ENCODE data around the gene FNBP1.
"Not testable (repeated sequence)": the region's sequence is repeated elsewhere in the genome, so short reads cannot be mapped to it uniquely, and the experiment has no call there.

The FNBP1 gene

DNA sequence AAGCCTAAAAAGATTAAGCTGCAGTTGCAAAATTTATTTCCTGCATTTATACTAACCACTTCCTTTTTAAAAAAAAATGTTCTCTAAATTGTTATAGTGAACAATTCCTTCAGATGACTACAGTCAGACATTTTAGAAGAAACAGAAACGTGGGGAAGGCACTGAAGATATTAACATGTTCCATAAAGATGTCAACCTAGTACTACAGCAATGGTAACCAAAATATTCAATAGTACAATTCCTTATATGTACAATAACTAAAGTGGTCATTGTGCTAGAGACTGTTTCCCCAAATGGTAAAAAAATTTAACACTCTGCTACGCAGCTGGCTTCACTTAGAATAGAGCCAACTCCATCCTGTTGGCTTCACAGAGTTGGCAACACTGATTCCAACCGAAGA, 97.7 kb downstream of the FNBP1 start:
- Histone ChIP-seq H3K4me1 (ENCODE audit: insufficient read depth, insufficient read length) (no peaks in the 10 kb centered on the region), H3K4me3 (ENCODE audit: insufficient read length, low read depth) (no peak overlapping the region), H3K9me3 (ENCODE audit: insufficient read depth, low read length) (peaks cover 19% of the 10 kb centered on the region), H3K27me3 (ENCODE audit: insufficient read depth, insufficient read length) (no peaks in the 10 kb centered on the region), H3K36me3 (ENCODE audit: insufficient read depth, insufficient read length, low read length) (peaks cover 7% of the 10 kb centered on the region), H3K9ac (ENCODE audit: insufficient read length, low read depth) (no peak overlapping the region)
- TF ChIP-seq SUZ12 (IDR thresholded peaks at IDR 0.05; ENCODE audit: extremely low read depth, insufficient read depth, insufficient read length) (no peak), ZNF274 (IDR thresholded peaks at IDR 0.05; ENCODE audit: low read depth, low read length) (no peak), YY1 (IDR thresholded peaks at IDR 0.05; ENCODE audit: insufficient read depth, insufficient read length) (no peak)
- DNase-seq (ENCODE audit: low read depth, low spot score) = no peak

DNA sequence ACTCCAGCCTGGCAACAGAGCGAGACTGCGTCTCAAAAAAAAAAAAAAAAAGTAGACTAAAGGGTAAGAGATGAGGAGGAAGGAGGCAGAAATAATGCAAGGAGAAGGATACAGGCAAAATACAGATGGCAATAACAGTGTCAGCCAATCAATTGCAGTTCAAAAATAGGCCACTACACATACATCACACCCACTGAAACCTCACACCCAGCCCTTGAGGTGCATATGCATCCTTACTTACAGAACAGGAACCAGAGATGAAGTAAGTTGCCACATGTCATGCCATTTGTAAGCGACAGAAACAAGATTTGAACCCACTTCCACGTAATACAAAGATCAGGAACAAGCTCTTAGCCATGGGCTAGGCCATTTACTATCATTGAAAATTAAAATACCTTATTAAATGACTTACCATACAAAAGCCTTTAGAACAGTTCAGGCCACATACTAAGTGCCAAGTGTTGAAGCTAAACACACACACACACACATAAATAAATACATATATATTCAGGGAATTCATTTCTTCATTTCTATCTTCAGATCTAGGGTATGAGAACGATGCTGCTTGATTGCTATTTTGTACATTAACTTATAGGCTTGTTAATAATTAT, 98.4 kb downstream of the FNBP1 start:
- H3K4me1 ChIP-seq (ENCODE audit: insufficient read depth, insufficient read length) = no peaks in the 10 kb centered on the region

DNA sequence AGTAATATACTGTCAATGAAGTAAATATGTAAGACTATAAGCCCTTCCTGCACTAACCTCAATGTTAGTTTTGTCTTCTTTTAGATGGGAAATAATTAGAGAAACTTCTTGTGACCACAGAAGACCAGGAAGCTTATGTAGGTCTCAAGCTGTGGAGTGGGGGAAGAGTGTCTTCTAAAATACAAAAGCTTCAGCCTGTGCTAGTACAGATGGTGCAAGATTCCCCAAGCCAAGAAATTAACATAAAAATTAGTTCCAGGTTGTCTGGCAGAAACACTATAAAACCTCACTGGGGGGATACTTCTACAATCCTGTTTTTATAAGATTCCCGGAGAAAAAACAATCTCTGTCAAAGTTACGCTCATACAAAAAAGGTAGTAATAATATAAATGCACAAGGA, 103.6 kb downstream of the FNBP1 start:
- peaks cover 3% of the 10 kb centered on the region for H3K36me3 ChIP-seq (ENCODE audit: insufficient read depth, insufficient read length, low read length)
- no peak for DNase-seq (ENCODE audit: low read depth, low spot score)
- peaks cover 3% of the 10 kb centered on the region for H3K4me1 ChIP-seq (ENCODE audit: insufficient read depth, insufficient read length)
- no peak overlapping the region for H3K4me3 ChIP-seq (ENCODE audit: insufficient read length, low read depth)
- TF ChIP-seq ZNF274 (IDR thresholded peaks at IDR 0.05; ENCODE audit: low read depth, low read length) (no peak), YY1 (IDR thresholded peaks at IDR 0.05; ENCODE audit: insufficient read depth, insufficient read length) (no peak), SUZ12 (IDR thresholded peaks at IDR 0.05; ENCODE audit: extremely low read depth, insufficient read depth, insufficient read length) (no peak)
- H3K27me3 ChIP-seq (ENCODE audit: insufficient read depth, insufficient read length) = no peaks in the 10 kb centered on the region
- peaks cover 19% of the 10 kb centered on the region for H3K9me3 ChIP-seq (ENCODE audit: insufficient read depth, low read length)
- H3K9ac ChIP-seq (ENCODE audit: insufficient read length, low read depth) = no peak overlapping the region

More for the DNA sequence above, 98.4 kb downstream of the FNBP1 start:
- peaks cover 19% of the 10 kb centered on the region for H3K9me3 ChIP-seq (ENCODE audit: insufficient read depth, low read length)
- no peak overlapping the region for H3K4me3 ChIP-seq (ENCODE audit: insufficient read length, low read depth)
- no peaks in the 10 kb centered on the region for H3K27me3 ChIP-seq (ENCODE audit: insufficient read depth, insufficient read length)
- H3K9ac ChIP-seq (ENCODE audit: insufficient read length, low read depth) = no peak overlapping the region
- DNase-seq (ENCODE audit: low read depth, low spot score) = no peak
- TF ChIP-seq ZNF274 (IDR thresholded peaks at IDR 0.05; ENCODE audit: low read depth, low read length) (no peak), YY1 (IDR thresholded peaks at IDR 0.05; ENCODE audit: insufficient read depth, insufficient read length) (no peak), SUZ12 (IDR thresholded peaks at IDR 0.05; ENCODE audit: extremely low read depth, insufficient read depth, insufficient read length) (no peak)
- H3K36me3 ChIP-seq (ENCODE audit: insufficient read depth, insufficient read length, low read length) = peaks cover 7% of the 10 kb centered on the region

DNA sequence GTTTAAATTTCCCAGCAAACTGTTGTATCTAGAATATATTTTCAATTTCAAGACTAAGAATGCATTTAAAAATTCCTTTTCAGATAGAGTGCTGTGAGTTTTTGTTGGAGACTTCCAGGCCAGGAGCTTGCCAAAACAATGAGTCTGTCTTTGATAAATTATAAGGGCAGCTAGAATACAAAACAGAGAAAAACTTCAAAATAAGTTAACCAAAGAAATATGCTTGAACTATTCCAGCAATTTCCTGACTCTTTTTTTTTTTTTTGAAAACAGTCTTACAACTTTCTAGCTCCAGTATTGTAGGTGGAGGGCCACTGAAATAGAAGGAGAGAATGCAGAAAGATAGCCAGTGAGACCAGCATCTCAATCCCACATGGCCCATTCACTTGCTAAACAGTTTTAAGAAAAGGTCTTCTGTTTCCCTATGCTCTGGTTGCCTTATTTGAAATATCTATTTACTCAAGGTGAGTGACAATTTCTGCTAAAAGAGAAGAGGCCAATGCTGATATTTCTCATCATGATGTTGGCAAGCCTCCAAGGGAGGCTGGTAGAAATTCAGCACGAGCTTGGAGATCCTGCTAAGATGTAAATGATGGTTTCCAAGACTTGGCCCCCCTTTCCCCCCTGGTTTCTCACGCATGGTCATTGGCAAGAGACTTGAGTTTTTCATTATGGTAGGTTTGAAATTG, 104.6 kb downstream of the FNBP1 start:
- Histone ChIP-seq H3K27me3 (ENCODE audit: insufficient read depth, insufficient read length) (no peaks in the 10 kb centered on the region), H3K36me3 (ENCODE audit: insufficient read depth, insufficient read length, low read length) (peaks cover 3% of the 10 kb centered on the region), H3K9me3 (ENCODE audit: insufficient read depth, low read length) (peaks cover 19% of the 10 kb centered on the region), H3K4me3 (ENCODE audit: insufficient read length, low read depth) (no peak overlapping the region), H3K4me1 (ENCODE audit: insufficient read depth, insufficient read length) (peaks cover 3% of the 10 kb centered on the region), H3K9ac (ENCODE audit: insufficient read length, low read depth) (no peak overlapping the region)
- TF ChIP-seq SUZ12 (IDR thresholded peaks at IDR 0.05; ENCODE audit: extremely low read depth, insufficient read depth, insufficient read length) (no peak), ZNF274 (IDR thresholded peaks at IDR 0.05; ENCODE audit: low read depth, low read length) (no peak), YY1 (IDR thresholded peaks at IDR 0.05; ENCODE audit: insufficient read depth, insufficient read length) (no peak)
- no peak for DNase-seq (ENCODE audit: low read depth, low spot score)

DNA sequence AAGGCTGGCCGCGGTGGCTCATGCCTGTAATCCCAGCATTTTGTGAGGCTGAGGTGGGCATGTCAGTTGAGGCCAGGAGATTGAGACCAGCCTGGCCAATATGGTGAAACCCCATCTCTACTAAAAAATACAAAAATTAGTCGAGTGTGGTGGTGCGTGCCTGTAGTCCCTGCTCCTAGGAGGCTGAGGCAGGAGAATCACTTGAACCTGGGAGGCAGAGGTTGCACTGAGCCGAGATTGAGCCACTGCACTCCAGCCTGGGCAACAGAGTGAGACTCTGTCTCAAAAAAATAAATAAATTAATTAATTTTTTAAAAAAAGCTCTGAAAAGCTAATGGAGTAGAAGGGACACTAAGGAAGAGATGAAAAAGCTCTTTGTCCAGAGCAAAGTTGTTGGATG, 105.1 kb downstream of the FNBP1 start:
- not testable (repeated sequence) for H3K36me3 ChIP-seq (ENCODE audit: insufficient read depth, insufficient read length, low read length); H3K9ac ChIP-seq (ENCODE audit: insufficient read length, low read depth); H3K4me1 ChIP-seq (ENCODE audit: insufficient read depth, insufficient read length); DNase-seq (ENCODE audit: low read depth, low spot score); H3K4me3 ChIP-seq (ENCODE audit: insufficient read length, low read depth); H3K27me3 ChIP-seq (ENCODE audit: insufficient read depth, insufficient read length)
- H3K9me3 ChIP-seq (ENCODE audit: insufficient read depth, low read length) = peaks cover 17% of the 10 kb centered on the region

DNA sequence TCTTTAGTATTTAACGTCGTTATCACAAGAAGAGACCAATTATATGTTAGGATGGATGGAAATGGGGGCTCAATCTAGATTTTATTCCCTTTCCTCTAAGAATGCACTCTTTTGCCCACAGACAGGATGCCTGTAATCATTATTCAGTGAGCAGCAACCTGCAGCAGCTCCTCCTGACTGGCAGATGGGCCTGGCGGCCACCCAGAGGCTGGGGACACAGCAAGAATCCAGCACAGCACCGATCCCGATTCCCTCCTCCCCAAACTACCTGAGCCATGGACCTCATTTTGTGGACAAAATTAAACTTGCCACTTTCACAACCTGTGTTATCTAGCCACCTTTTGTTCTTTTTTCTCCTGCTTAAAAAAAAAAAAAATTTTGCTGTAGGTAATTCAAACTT, 106.8 kb downstream of the FNBP1 start:
- TF ChIP-seq YY1 (IDR thresholded peaks at IDR 0.05; ENCODE audit: insufficient read depth, insufficient read length) (no peak), SUZ12 (IDR thresholded peaks at IDR 0.05; ENCODE audit: extremely low read depth, insufficient read depth, insufficient read length) (no peak), ZNF274 (IDR thresholded peaks at IDR 0.05; ENCODE audit: low read depth, low read length) (no peak)
- H3K36me3 ChIP-seq (ENCODE audit: insufficient read depth, insufficient read length, low read length) = no peaks in the 10 kb centered on the region
- no peak overlapping the region for H3K4me3 ChIP-seq (ENCODE audit: insufficient read length, low read depth)
- no peak overlapping the region for H3K9ac ChIP-seq (ENCODE audit: insufficient read length, low read depth)
- no peak for DNase-seq (ENCODE audit: low read depth, low spot score)
- H3K9me3 ChIP-seq (ENCODE audit: insufficient read depth, low read length) = 0 out of 2 replicates have a peak, but pooled peaks cover under 1% of the 10 kb centered on the region
- H3K4me1 ChIP-seq (ENCODE audit: insufficient read depth, insufficient read length) = peaks cover 3% of the 10 kb centered on the region
- H3K27me3 ChIP-seq (ENCODE audit: insufficient read depth, insufficient read length) = no peaks in the 10 kb centered on the region

DNA sequence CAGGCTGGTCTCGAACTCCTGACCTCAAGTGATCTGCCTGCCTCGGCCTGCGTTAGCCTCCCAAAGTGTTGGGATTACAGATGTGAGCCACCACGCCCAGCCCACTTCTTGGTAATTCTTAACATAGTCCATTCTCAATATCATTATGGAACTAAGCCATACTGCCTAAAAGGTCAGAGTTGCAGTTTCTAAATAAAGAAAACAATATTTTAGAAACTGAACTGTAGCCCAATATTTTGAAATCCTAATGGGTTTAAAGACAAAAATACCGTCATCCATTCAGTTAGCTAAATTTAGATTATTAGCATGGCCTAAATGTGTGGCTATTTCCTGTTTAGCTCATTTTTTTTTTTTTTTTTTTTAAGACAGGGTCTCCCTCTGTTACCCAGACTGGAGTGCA, 108.2 kb downstream of the FNBP1 start:
- Histone ChIP-seq H3K4me3 (ENCODE audit: insufficient read length, low read depth) (no peak overlapping the region), H3K9me3 (ENCODE audit: insufficient read depth, low read length) (no peaks in the 10 kb centered on the region), H3K4me1 (ENCODE audit: insufficient read depth, insufficient read length) (peaks cover 3% of the 10 kb centered on the region), H3K27me3 (ENCODE audit: insufficient read depth, insufficient read length) (no peaks in the 10 kb centered on the region), H3K36me3 (ENCODE audit: insufficient read depth, insufficient read length, low read length) (peaks cover under 1% of the 10 kb centered on the region), H3K9ac (ENCODE audit: insufficient read length, low read depth) (no peak overlapping the region)
- no peak for DNase-seq (ENCODE audit: low read depth, low spot score)
- TF ChIP-seq ZNF274 (IDR thresholded peaks at IDR 0.05; ENCODE audit: low read depth, low read length) (no peak), YY1 (IDR thresholded peaks at IDR 0.05; ENCODE audit: insufficient read depth, insufficient read length) (no peak), SUZ12 (IDR thresholded peaks at IDR 0.05; ENCODE audit: extremely low read depth, insufficient read depth, insufficient read length) (no peak)
